ENCODE results near the gene SYNDIG1. TPM values are rescaled to one million over a fixed set of nuclear protein-coding genes. Genes with fewer than 3 reads are reported as not detected.

The SYNDIG1 gene
- total RNA-seq, 1 experiment from 2014 or later, result not detected

GRCh38 chr20:24498641-24499040 lies 29.2 kb downstream of the SYNDIG1 start:
- Histone ChIP-seq H3K79me2 (ENCODE audit: low read length) (no peaks in the 10 kb centered on the region), H3K9ac (ENCODE audit: low read length) (no peak overlapping the region), H3K9me3 (ENCODE audit: low read length) (no peaks in the 10 kb centered on the region), H2AFZ (ENCODE audit: low read length) (no peak overlapping the region), H4K20me1 (ENCODE audit: low read length) (no peaks in the 10 kb centered on the region), H3F3A (ENCODE audit: low read length, unreplicated experiment) (no peaks in the 10 kb centered on the region), H3K9me2 (replicated peaks; ENCODE audit: low read length) (no peaks in the 10 kb centered on the region), H3K27ac (ENCODE audit: low read length) (no peak overlapping the region), H3K27me3 (ENCODE audit: low read length) (peaks cover 92% of the 10 kb centered on the region), H3K4me2 (ENCODE audit: low read length) (no peak overlapping the region), H3K4me1 (ENCODE audit: insufficient read depth, low read length) (no peaks in the 10 kb centered on the region), H3K36me3 (ENCODE audit: low read depth, low read length) (no peaks in the 10 kb centered on the region), H3K4me3 (ENCODE audit: low read length) (no peak overlapping the region)
- ChIA-PET POLR2A (ENCODE audit: unreplicated experiment) (interaction anchor here (0.7 kb wide), 1 partner anchor 14 kb away, joined by 3 read pairs; no protein-coding TSS in a partner anchor), CTCF (no interaction called here)
- BruUV-seq (replicated peaks), result no TSS peak
- intact Hi-C loops (cut with micrococcal nuclease), result no loop called here
- DNase-seq, result no peak
- ATAC-seq, result no peak
- TF ChIP-seq EZH2phosphoT487 (IDR thresholded peaks at IDR 0.05; ENCODE audit: borderline replicate concordance, low read length) (no peak), EZH2 (IDR thresholded peaks at IDR 0.05; ENCODE audit: low read length, unreplicated experiment) (no peak)
- TF ChIP-seq, protein P1, sequence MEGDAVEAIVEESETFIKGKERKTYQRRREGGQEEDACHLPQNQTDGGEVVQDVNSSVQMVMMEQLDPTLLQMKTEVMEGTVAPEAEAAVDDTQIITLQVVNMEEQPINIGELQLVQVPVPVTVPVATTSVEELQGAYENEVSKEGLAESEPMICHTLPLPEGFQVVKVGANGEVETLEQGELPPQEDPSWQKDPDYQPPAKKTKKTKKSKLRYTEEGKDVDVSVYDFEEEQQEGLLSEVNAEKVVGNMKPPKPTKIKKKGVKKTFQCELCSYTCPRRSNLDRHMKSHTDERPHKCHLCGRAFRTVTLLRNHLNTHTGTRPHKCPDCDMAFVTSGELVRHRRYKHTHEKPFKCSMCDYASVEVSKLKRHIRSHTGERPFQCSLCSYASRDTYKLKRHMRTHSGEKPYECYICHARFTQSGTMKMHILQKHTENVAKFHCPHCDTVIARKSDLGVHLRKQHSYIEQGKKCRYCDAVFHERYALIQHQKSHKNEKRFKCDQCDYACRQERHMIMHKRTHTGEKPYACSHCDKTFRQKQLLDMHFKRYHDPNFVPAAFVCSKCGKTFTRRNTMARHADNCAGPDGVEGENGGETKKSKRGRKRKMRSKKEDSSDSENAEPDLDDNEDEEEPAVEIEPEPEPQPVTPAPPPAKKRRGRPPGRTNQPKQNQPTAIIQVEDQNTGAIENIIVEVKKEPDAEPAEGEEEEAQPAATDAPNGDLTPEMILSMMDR (conservative IDR thresholded peaks at IDR 0.05; ENCODE audit: low read depth, low read length), result no peak

- H3K27me3 ChIP-seq (ENCODE audit: low read length), result peaks cover 92% of the 10 kb centered on the region
- no peak overlapping the region for H3K4me3 ChIP-seq (ENCODE audit: low read length)
- BruUV-seq (replicated peaks), result no TSS peak
- H3K27ac ChIP-seq (ENCODE audit: low read length), result no peak overlapping the region
- no peak for DNase-seq
- no peaks in the 10 kb centered on the region for H3K79me2 ChIP-seq (ENCODE audit: low read length)
- TF ChIP-seq, protein P1 (conservative IDR thresholded peaks at IDR 0.05; ENCODE audit: low read depth, low read length), result no peak
- no peak for TF ChIP-seq EZH2phosphoT487 (IDR thresholded peaks at IDR 0.05; ENCODE audit: borderline replicate concordance, low read length)
- no peak for TF ChIP-seq EZH2 (IDR thresholded peaks at IDR 0.05; ENCODE audit: low read length, unreplicated experiment)
- ChIA-PET CTCF (no interaction called here), POLR2A (ENCODE audit: unreplicated experiment) (interaction anchor here (0.7 kb wide), 1 partner anchor 14 kb away, joined by 3 read pairs; no protein-coding TSS in a partner anchor)
- H3K9ac ChIP-seq (ENCODE audit: low read length), result no peak overlapping the region
- no peaks in the 10 kb centered on the region for H3F3A ChIP-seq (ENCODE audit: low read length, unreplicated experiment)
- H4K20me1 ChIP-seq (ENCODE audit: low read length), result no peaks in the 10 kb centered on the region
- intact Hi-C loops (cut with micrococcal nuclease), result no loop called here
- no peak overlapping the region for H3K4me2 ChIP-seq (ENCODE audit: low read length)
- no peak overlapping the region for H2AFZ ChIP-seq (ENCODE audit: low read length)
- no peaks in the 10 kb centered on the region for H3K4me1 ChIP-seq (ENCODE audit: insufficient read depth, low read length)
- H3K36me3 ChIP-seq (ENCODE audit: low read depth, low read length), result no peaks in the 10 kb centered on the region
- H3K9me3 ChIP-seq (ENCODE audit: low read length), result no peaks in the 10 kb centered on the region
- no peak for ATAC-seq
- H3K9me2 ChIP-seq (replicated peaks; ENCODE audit: low read length), result no peaks in the 10 kb centered on the region
These were observed 30.0 kb downstream of the SYNDIG1 start for GRCh38 chr20:24499472-24499871.

DNA sequence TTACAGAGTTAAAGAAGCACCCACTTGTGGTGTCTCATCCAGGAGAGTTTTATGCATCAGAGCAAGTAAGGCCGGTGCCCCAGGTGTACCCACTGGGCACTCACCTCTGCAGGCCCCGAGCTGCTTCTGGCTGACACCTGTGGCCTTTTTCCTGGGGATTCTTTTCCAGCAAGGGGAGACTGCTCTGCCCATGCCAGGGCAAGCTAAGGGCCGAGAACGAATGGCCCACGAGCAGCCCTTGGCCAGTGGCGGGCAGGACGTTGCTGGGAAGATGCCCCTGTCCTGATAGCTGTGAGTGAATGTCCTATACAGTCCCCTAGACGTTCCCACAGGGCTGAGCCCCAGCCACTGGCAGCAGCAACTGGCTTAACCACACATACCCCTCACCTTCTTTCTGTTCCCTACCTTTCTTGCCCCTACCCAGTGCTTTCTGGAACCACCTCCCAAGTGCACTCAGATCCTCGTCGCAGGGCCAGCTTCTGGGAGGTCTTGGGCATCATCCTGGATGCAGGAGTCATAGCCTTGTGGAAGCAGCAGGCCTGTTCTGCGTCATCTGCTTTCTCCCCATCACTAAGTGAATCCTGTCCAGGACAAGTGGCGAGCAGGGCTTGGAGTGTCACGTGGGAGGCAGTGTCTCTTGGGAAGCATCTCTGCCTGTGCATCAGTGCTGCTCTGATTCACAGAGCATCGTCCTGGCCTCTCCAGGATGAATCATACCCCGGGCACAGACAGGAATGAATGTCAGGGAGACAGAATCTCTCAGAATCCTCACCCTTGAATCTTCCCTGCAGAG lies 32.5 kb downstream of the SYNDIG1 start:
- ChIA-PET CTCF (no interaction called here), POLR2A (ENCODE audit: unreplicated experiment) (no interaction called here)
- ATAC-seq, result no peak
- intact Hi-C loops (cut with micrococcal nuclease), result no loop called here
- no peak overlapping the region for H3K27ac ChIP-seq (ENCODE audit: low read length)
- H3K36me3 ChIP-seq (ENCODE audit: low read depth, low read length), result no peaks in the 10 kb centered on the region
- H3K4me2 ChIP-seq (ENCODE audit: low read length), result no peak overlapping the region
- no peaks in the 10 kb centered on the region for H3F3A ChIP-seq (ENCODE audit: low read length, unreplicated experiment)
- no peaks in the 10 kb centered on the region for H3K79me2 ChIP-seq (ENCODE audit: low read length)
- no peaks in the 10 kb centered on the region for H3K9me3 ChIP-seq (ENCODE audit: low read length)
- no peak overlapping the region for H3K4me3 ChIP-seq (ENCODE audit: low read length)
- BruUV-seq (replicated peaks), result no TSS peak
- no peak for DNase-seq
- no peaks in the 10 kb centered on the region for H3K9me2 ChIP-seq (replicated peaks; ENCODE audit: low read length)
- no peaks in the 10 kb centered on the region for H3K4me1 ChIP-seq (ENCODE audit: insufficient read depth, low read length)
- H4K20me1 ChIP-seq (ENCODE audit: low read length), result no peaks in the 10 kb centered on the region
- no peak overlapping the region for H3K9ac ChIP-seq (ENCODE audit: low read length)
- H3K27me3 ChIP-seq (ENCODE audit: low read length), result peaks cover 95% of the 10 kb centered on the region
- H2AFZ ChIP-seq (ENCODE audit: low read length), result no peak overlapping the region
- no peak for TF ChIP-seq EZH2phosphoT487 (IDR thresholded peaks at IDR 0.05; ENCODE audit: borderline replicate concordance, low read length)

Data from PC-3 (cell line).